ENCODE measurements around the gene HOXA13.

Gene HOXA13

DNA sequence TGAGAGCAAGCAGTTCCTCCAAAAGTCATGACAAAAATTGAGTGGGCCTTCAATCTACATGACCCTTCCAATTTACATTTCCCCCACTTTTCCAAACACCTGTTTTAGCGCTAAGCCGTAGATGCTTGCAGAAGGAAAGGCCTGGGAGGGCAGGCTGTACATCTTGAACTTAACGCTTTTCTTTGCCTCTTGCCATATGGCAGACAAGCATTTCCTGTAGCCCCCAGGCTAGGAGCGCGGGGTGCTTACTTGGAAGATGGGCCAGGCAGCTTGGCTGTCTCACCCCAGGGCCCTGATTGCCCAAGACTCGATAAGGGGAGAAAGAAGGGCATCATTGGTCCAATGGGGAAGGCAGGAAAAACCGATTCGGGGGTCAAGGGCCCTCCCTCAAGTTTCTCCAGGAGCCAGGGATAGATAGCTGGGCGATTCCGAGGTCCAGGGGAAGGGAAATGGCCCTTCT, 27.5 kb downstream of the HOXA13 start:
- DNase-seq (ENCODE audit: extremely low read depth, low read depth), result no peak
- TF ChIP-seq, protein P1, sequence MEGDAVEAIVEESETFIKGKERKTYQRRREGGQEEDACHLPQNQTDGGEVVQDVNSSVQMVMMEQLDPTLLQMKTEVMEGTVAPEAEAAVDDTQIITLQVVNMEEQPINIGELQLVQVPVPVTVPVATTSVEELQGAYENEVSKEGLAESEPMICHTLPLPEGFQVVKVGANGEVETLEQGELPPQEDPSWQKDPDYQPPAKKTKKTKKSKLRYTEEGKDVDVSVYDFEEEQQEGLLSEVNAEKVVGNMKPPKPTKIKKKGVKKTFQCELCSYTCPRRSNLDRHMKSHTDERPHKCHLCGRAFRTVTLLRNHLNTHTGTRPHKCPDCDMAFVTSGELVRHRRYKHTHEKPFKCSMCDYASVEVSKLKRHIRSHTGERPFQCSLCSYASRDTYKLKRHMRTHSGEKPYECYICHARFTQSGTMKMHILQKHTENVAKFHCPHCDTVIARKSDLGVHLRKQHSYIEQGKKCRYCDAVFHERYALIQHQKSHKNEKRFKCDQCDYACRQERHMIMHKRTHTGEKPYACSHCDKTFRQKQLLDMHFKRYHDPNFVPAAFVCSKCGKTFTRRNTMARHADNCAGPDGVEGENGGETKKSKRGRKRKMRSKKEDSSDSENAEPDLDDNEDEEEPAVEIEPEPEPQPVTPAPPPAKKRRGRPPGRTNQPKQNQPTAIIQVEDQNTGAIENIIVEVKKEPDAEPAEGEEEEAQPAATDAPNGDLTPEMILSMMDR (IDR thresholded peaks at IDR 0.05; ENCODE audit: low read depth, low read length), result no peak

DNA sequence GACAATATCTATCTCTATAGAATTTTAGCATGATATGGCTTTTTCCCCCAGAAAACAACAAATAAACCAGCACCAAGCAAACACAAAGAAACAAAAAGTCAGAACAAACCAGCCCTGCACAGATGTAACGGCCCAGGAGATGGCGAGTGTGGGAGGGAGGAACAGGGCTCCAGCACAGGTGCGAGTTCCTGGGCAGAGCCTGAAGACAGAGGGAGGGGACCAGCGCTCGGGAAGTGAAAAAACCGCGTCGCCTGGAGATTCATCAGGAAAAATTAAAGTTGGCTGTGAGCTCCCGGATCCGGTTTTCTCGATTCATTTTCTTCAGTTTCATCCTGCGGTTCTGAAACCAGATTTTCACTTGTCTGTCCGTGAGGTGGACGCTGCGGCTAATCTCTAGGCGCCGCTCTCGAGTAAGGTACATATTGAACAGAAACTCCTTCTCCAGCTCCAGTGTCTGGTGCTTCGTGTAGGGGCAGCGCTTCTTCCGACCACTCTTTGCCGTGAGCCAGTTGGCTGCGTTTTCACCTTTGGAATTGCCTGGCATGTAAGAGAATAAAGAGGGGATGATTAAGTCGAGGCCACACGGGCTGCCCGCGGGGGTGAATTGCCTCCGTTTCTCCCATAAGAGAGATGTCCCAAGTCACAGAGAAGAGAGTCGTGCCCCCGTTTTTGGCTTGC, 28.1 kb downstream of the HOXA13 start:
- TF ChIP-seq, protein P1 (IDR thresholded peaks at IDR 0.05; ENCODE audit: low read depth, low read length), result no peak
- no peak for DNase-seq (ENCODE audit: extremely low read depth, low read depth)

DNA sequence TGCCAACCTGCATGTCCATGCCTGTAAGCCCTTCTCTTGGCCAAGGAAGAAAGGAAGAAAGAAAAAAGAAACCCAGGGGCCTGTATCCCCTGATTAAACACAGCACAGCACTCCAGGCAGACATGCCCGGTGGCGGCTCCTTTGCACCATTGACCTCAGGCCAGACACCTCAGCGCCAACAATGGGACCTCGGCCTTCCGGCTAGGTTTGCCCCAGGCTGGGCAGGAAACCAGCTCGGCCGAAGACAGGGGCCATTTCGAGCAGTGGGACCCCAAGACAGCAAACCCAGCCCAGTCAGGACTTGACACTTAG, 28.6 kb downstream of the HOXA13 start:
- no peak for DNase-seq (ENCODE audit: extremely low read depth, low read depth)
- TF ChIP-seq, protein P1 (IDR thresholded peaks at IDR 0.05; ENCODE audit: low read depth, low read length), result no peak

DNA sequence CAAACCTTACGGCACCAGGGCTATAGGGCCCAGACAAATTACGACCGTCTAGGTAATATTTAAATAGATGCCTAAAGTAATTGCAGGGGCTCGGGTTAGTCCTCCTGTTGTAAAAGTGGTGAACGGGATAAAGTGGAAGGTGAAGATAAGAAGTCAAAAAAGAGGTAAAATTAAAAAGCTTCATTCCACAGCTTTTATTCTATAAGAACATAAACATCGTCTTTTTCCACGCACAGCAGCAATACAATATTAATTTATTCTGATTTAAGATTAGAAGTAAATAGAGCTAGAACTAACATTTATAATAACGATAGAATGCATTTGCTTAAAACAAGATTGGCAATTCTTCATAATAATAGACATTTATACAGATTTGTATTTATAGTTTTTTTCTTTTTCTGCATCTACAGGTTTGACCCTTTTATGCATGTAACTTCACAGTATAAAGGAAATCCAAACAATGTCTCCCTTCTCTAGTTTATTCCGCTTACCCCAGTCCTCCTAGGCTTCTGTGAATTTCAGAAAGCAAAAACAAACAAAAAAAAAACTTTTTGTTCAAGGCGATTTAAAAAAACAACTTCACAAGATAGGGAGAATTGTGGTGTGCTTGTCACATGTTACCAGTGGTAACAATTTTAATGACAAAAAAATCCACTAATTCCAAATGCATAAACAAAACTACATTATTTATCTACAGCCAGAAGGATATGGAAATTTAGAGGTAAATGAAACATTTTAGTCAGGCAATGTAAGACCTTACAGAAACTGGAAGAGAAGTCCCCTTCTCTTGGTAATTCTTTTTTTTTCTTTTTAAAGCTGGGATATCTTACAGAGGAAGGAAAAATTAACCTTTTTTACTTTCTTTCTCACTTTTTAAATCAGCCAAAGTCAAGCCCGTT, 29.2 kb downstream of the HOXA13 start:
- TF ChIP-seq, protein P1 (IDR thresholded peaks at IDR 0.05; ENCODE audit: low read depth, low read length), result no peak
- no peak for DNase-seq (ENCODE audit: extremely low read depth, low read depth)

DNA sequence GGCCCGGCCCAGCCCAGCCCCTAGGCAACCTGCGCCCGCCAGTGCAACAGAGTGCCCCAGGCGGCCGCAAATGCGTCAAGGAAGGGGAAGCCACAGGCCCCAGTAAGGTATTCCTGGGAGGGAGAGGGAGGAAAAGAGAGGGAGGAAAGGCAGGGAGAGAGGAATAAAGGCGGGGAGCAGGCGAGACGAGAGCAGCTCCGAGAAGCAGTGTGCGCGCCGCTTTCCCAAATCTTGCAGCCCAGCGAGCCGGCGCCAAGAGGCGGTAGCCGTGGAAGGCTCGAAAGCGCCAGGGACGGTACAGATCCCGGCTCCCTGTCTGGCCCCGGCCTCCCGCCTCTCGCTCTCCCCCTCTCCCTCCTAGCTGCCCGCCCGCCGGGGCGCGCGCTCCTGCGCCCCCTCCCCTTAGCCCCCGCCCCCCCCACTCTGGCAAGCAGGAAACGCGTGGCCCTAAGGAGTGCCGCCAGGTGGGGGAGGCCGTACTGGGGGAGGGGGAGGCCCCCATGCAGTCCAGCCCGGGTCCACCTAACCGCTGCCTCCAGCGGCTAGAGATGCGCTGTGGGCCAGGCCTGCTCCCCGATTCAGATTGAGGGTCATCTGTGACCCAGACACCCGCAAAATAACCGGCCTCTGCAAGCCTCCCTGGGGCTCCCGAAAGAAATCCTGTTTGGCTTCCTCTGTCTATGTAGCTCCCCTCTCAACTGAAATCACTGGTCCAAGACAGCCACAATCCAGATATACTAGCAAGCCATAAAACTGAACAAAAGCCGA, 30.0 kb downstream of the HOXA13 start:
- TF ChIP-seq, protein P1 (IDR thresholded peaks at IDR 0.05; ENCODE audit: low read depth, low read length), result no peak
- DNase-seq (ENCODE audit: extremely low read depth, low read depth), result no peak

DNA sequence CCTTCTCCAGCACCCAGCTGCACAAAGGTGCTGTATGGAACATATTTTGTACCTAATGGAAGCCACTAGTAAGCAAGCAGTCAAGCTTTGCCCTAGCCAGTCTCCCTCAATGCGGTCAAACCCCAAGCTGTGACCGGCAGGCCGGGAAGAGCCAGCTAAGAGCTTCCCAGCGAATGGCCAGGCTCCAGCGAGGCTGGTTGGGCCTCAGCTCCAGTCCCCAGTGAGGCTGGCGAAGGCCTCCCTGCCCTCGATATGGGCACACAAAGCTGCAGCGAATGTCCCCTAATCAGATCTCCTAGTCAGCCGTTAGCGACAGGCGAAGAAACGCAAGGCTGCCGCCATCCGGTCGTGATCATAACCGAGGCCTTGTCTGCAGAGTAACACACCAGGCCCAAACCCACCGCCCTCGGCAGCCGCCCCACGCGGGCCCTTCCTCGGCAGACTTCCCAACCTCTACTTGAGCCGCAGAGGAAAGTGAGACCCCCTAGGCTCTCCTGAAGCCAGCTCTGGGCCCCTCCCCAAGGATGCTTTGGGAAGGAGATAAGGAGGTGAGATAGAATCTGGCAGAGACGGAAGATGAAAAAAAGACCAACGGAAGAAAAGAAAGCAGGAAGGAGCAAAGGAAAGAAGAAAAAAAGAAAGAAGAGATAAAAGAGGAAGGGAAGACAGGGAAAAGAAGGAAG, 31.5 kb downstream of the HOXA13 start:
- DNase-seq (ENCODE audit: extremely low read depth, low read depth), result no peak
- TF ChIP-seq, protein P1 (IDR thresholded peaks at IDR 0.05; ENCODE audit: low read depth, low read length), result no peak
